Colonic mucosa (tissue), 4 donors: ENCODE results near the gene FAM3B. TPM values are rescaled to one million over a fixed set of nuclear protein-coding genes. Genes with fewer than 3 reads are reported as not detected.

Experiments
- DNase-seq: peaks from one replicate; pipeline ENCODE4 v3.0.0-alpha.2; 2020
- H3K27ac ChIP-seq: fragments of 200-600 bp; one replicate; pipeline ENCODE4 v1.8.0; 2021
- H3K27me3 ChIP-seq: fragments of 200-600 bp; one replicate; pipeline ENCODE4 v1.8.0; 2021
- H3K36me3 ChIP-seq: fragments of 200-600 bp; one replicate; pipeline ENCODE4 v1.8.0; 2021
- H3K4me1 ChIP-seq: fragments of 200-600 bp; one replicate; pipeline ENCODE4 v1.8.0; 2021; ENCODE audit warnings: mild to moderate bottlenecking
- H3K4me3 ChIP-seq: fragments of 200-600 bp; one replicate; pipeline ENCODE4 v1.8.0; 2021
- H3K9ac ChIP-seq, 2 donors: one replicate each; pipeline ENCODE4 v1.7.0; 2013; ENCODE audit warnings: control low read depth in 2 of 2, low read depth in 2 of 2, low read length in 2 of 2
- H3K9me3 ChIP-seq: fragments of 200-600 bp; one replicate; pipeline ENCODE4 v1.8.0; 2021
- CTCF ChIP-seq: fragments of 200-600 bp; IDR thresholded peaks from one replicate; pipeline ENCODE4 v1.8.0; 2022; ENCODE audit warnings: antibody characterized with exemption, mild to moderate bottlenecking
- intact Hi-C: fragments of 100-400 bp; cut with DNase I; formaldehyde crosslinking; loops from one replicate; pipeline ENCODE4 v1.14.1; 2022
- total RNA-seq, 2 donors: library from RNA; stranded (reverse); fragmentation: NEBNext Ultra II Directional in 1 of 2; extraction: Animal tissue kit (Norgen Biotek cat#: 25700) in 1 of 2; gene quantifications; one replicate each; pipeline ENCODE4 v1.2.1, GENCODE V29; 2021
- donor health status: healthy.
- donor health status: DM: no; HTN: no; CAD: no.
- donor health status: DM: no; HTN: no; CAD: no.

FAM3B gene
- total RNA-seq, 2 donors from 2014 or later: 0.35 to 0.90 TPM

- Histone ChIP-seq H3K4me1 (peaks cover 6% of the 10 kb centered on the region), H3K27me3 (no peaks in the 10 kb centered on the region), H3K36me3 (no peaks in the 10 kb centered on the region), H3K9ac (no peak overlapping the region), H3K9me3 (no peaks in the 10 kb centered on the region), H3K27ac (no peak overlapping the region), H3K4me3 (no peak overlapping the region)
- no peak for TF ChIP-seq CTCF
- intact Hi-C loops: loop anchor here (5.0 kb wide), 1 partner anchor 82 kb away; no protein-coding TSS in a partner anchor
- DNase-seq: no peak
These were observed 47.7 kb downstream of the FAM3B start for GRCh38 chr21:41364308-41364707.

GRCh38 chr21:41365377-41366107 lies 48.9 kb downstream of the FAM3B start:
- no peak for DNase-seq
- no peak overlapping the region for H3K9ac ChIP-seq
- intact Hi-C loops: no loop called here
- H3K4me1 ChIP-seq: no peaks in the 10 kb centered on the region
- no peaks in the 10 kb centered on the region for H3K27me3 ChIP-seq
- H3K9me3 ChIP-seq: no peaks in the 10 kb centered on the region
- H3K27ac ChIP-seq: no peak overlapping the region
- H3K4me3 ChIP-seq: no peak overlapping the region
- no peak for TF ChIP-seq CTCF
- H3K36me3 ChIP-seq: no peaks in the 10 kb centered on the region

GRCh38 chr21:41366522-41367151 lies 50.0 kb downstream of the FAM3B start:
- intact Hi-C loops: no loop called here
- Histone ChIP-seq H3K27ac (no peak overlapping the region), H3K4me1 (no peaks in the 10 kb centered on the region), H3K36me3 (no peaks in the 10 kb centered on the region), H3K9ac (no peak overlapping the region), H3K27me3 (no peaks in the 10 kb centered on the region), H3K9me3 (no peaks in the 10 kb centered on the region), H3K4me3 (no peak overlapping the region)
- TF ChIP-seq CTCF: no peak
- DNase-seq: peak; percentile 57

GRCh38 chr21:41367301-41367944 lies 50.8 kb downstream of the FAM3B start:
- H3K9me3 ChIP-seq: no peaks in the 10 kb centered on the region
- H3K27ac ChIP-seq: no peak overlapping the region
- no peaks in the 10 kb centered on the region for H3K36me3 ChIP-seq
- no peak overlapping the region for H3K9ac ChIP-seq
- no peaks in the 10 kb centered on the region for H3K4me1 ChIP-seq
- TF ChIP-seq CTCF: no peak
- intact Hi-C loops: no loop called here
- DNase-seq: no peak
- no peaks in the 10 kb centered on the region for H3K27me3 ChIP-seq
- no peak overlapping the region for H3K4me3 ChIP-seq

GRCh38 chr21:41367945-41368734 lies 51.5 kb downstream of the FAM3B start:
- Histone ChIP-seq H3K4me1 (no peaks in the 10 kb centered on the region), H3K4me3 (no peak overlapping the region), H3K36me3 (no peaks in the 10 kb centered on the region), H3K9me3 (no peaks in the 10 kb centered on the region), H3K27ac (no peak overlapping the region), H3K9ac (no peak overlapping the region), H3K27me3 (no peaks in the 10 kb centered on the region)
- TF ChIP-seq CTCF: no peak
- DNase-seq: no peak
- intact Hi-C loops: no loop called here
